CD4-positive, CD25-positive, alpha-beta regulatory T cell (primary cell): ENCODE measurements around the gene IDH1. TPM values are rescaled to one million over a fixed set of nuclear protein-coding genes. Genes with fewer than 3 reads are reported as not detected.

Experiments
- ATAC-seq, 2 donors: fragments of 150-1000 bp; cut with Tn5 transposase; one replicate each; pipeline ENCODE4 v1.10.0; 2021; ENCODE audit warnings: low read depth in 2 of 2, moderate number of reproducible peaks in 2 of 2, moderate library complexity in 1 of 2
- DNase-seq, 3 donors: peaks; one replicate each; pipeline versions ENCODE4 v3.0.0 to v3.0.0-alpha.2; 2012 to 2022; ENCODE audit warnings: mixed read lengths in 1 of 3
- H3K27ac ChIP-seq: one replicate; pipeline ENCODE4 v1.7.0; 2013; ENCODE audit warnings: mild to moderate bottlenecking, low read length; ENCODE audit not compliant: insufficient read depth, poor library complexity, severe bottlenecking
- H3K27me3 ChIP-seq: one replicate; pipeline ENCODE4 v1.7.0; 2013; ENCODE audit warnings: low read length; ENCODE audit not compliant: control insufficient read depth, insufficient read depth
- H3K36me3 ChIP-seq: one replicate; pipeline ENCODE4 v1.7.0; 2013; ENCODE audit warnings: mild to moderate bottlenecking, low read length, moderate library complexity; ENCODE audit not compliant: control insufficient read depth, insufficient read depth
- H3K4me1 ChIP-seq: 2 replicates; pipeline ENCODE4 v1.7.0; 2013; ENCODE audit warnings: mild to moderate bottlenecking, low read length; ENCODE audit not compliant: insufficient read depth, control insufficient read depth, poor library complexity, severe bottlenecking
- H3K4me3 ChIP-seq: one replicate; pipeline ENCODE4 v1.7.0; 2013; ENCODE audit warnings: low read depth, mild to moderate bottlenecking, low read length, moderate library complexity
- H3K9me3 ChIP-seq, 2 experiments: 1 replicate in 1 of 2; 2 replicates in 1 of 2; pipeline ENCODE4 v1.7.0; 2013; ENCODE audit warnings: low read length in 2 of 2, mild to moderate bottlenecking in 1 of 2, moderate library complexity in 1 of 2; ENCODE audit not compliant: control insufficient read depth in 2 of 2
- H3K27ac Mint-ChIP-seq, 3 donors: one replicate each; pipeline ENCODE4 v1.8.0; 2020 to 2022; ENCODE audit warnings: mild to moderate bottlenecking in 3 of 3, mixed read lengths in 3 of 3, moderate library complexity in 2 of 3
- H3K27me3 Mint-ChIP-seq: one replicate; pipeline ENCODE4 v1.8.0; 2022; ENCODE audit warnings: mild to moderate bottlenecking, mixed read lengths
- H3K36me3 Mint-ChIP-seq: one replicate; pipeline ENCODE4 v1.8.0; 2020; ENCODE audit warnings: mixed read lengths
- H3K4me1 Mint-ChIP-seq, 4 donors: one replicate each; pipeline ENCODE4 v1.8.0; 2020 to 2022; ENCODE audit warnings: mixed read lengths in 4 of 4, mild to moderate bottlenecking in 1 of 4
- H3K4me3 Mint-ChIP-seq, 4 donors: one replicate each; pipeline ENCODE4 v1.8.0; 2020 to 2022; ENCODE audit warnings: mild to moderate bottlenecking in 4 of 4, mixed read lengths in 4 of 4, moderate library complexity in 3 of 4
- H3K9me3 Mint-ChIP-seq, 7 donors: one replicate each; pipeline ENCODE4 v1.8.0; 2020 to 2022; ENCODE audit warnings: mixed read lengths in 7 of 7, mild to moderate bottlenecking in 3 of 7, moderate library complexity in 2 of 7
- polyA plus RNA-seq, 4 donors: library from polyadenylated mRNA; unstranded; fragments of 300-500 nt; fragmentation: Illumina TruSeq; gene quantifications; one replicate each; pipeline ENCODE4 v1.2.3, GENCODE V29; 2021
- total RNA-seq: library from RNA; stranded (reverse); gene quantifications from one replicate; pipeline ENCODE4 v1.2.3, GENCODE V29; 2022

Gene IDH1
- total and polyA plus RNA-seq, 5 donors from 2014 or later, result 8.1 to 10.4 (median 9.1) TPM

DNA sequence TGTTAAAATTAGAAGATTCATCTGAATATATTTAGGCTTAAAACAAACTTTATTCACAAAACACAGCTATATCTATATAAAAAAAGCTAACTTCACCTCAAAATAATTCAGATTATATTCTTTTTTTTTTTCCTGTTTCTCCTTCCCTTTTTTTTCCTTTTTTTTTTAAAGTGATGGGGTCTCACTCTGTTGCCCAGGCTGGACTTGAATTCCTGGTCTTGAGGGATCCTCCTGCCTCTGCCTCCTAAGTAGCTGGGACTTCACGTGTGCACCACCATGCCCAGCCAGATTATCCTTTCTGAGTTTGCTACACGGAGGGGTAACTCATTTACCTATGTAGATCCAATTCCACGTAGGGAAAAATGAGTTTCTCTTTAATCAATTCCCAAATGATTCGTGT lies 3.8 kb downstream of the IDH1 start:
- H3K4me1 Mint-ChIP-seq, result peaks cover 4 to 36% (median 28%) of the 10 kb centered on the region in 4 donors
- H3K9me3 ChIP-seq, result no peaks in the 10 kb centered on the region
- H3K9me3 Mint-ChIP-seq, result peaks cover 0 to 3% (median 0%) of the 10 kb centered on the region in 7 donors
- H3K36me3 ChIP-seq, result peaks cover 33% of the 10 kb centered on the region
- H3K27ac ChIP-seq, result no peak overlapping the region
- no peaks in the 10 kb centered on the region for H3K27me3 ChIP-seq
- no peak overlapping the region for H3K4me3 Mint-ChIP-seq
- H3K4me1 ChIP-seq, result peaks cover 22% of the 10 kb centered on the region
- no peak for DNase-seq
- no peaks in the 10 kb centered on the region for H3K27me3 Mint-ChIP-seq
- no peak for ATAC-seq
- no peak overlapping the region for H3K4me3 ChIP-seq
- H3K36me3 Mint-ChIP-seq, result peaks cover 26% of the 10 kb centered on the region
- peak overlapping the region in 1 of 3 donors; percentile 38 for H3K27ac Mint-ChIP-seq

GRCh38 chr2:208250388-208250787 lies 4.5 kb downstream of the IDH1 start:
- no peaks in the 10 kb centered on the region for H3K9me3 ChIP-seq
- H3K4me3 Mint-ChIP-seq, result no peak overlapping the region
- no peaks in the 10 kb centered on the region for H3K27me3 ChIP-seq
- ATAC-seq, result no peak
- H3K27ac ChIP-seq, result no peak overlapping the region
- DNase-seq, result no peak
- H3K4me1 ChIP-seq, result peaks cover 15% of the 10 kb centered on the region
- peaks cover 30% of the 10 kb centered on the region for H3K36me3 Mint-ChIP-seq
- no peak overlapping the region for H3K4me3 ChIP-seq
- H3K9me3 Mint-ChIP-seq, result peaks cover 0 to 3% (median 0%) of the 10 kb centered on the region in 7 donors
- peaks cover 4 to 31% (median 25%) of the 10 kb centered on the region in 4 donors for H3K4me1 Mint-ChIP-seq
- H3K27ac Mint-ChIP-seq, result peak overlapping the region in 1 of 3 donors; percentile 38
- H3K27me3 Mint-ChIP-seq, result no peaks in the 10 kb centered on the region
- peaks cover 36% of the 10 kb centered on the region for H3K36me3 ChIP-seq

DNA sequence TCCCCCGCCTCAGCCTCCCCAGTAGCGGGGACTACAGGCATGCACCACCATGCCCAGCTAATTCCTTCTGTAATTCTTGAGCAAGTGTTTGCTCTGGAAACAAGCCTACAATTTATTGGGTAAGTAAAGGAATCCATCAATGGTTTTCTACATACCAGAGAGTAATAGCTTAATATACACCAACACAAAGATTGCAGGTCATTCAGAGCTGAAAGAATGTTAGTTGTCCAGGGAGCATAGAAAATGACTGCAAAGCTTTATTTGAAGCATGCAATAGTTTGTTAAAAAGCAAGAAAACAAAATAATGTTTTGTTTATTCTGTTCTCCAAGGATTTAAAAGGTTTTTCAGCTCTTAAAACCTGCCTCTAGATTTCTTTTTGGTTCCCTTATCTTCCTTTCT lies 5.6 kb downstream of the IDH1 start:
- peak overlapping the region in 1 of 3 donors; percentile 32 for H3K27ac Mint-ChIP-seq
- Histone ChIP-seq H3K27me3 (no peaks in the 10 kb centered on the region), H3K9me3 (no peaks in the 10 kb centered on the region), H3K36me3 (peaks cover 46% of the 10 kb centered on the region), H3K27ac (no peak overlapping the region), H3K4me3 (no peak overlapping the region), H3K4me1 (peaks cover 6% of the 10 kb centered on the region)
- H3K4me3 Mint-ChIP-seq, result no peak overlapping the region
- peaks cover 4 to 31% (median 21%) of the 10 kb centered on the region in 4 donors for H3K4me1 Mint-ChIP-seq
- H3K36me3 Mint-ChIP-seq, result peaks cover 27% of the 10 kb centered on the region
- H3K27me3 Mint-ChIP-seq, result no peaks in the 10 kb centered on the region
- H3K9me3 Mint-ChIP-seq, result peaks cover 0 to under 1% (median 0%) of the 10 kb centered on the region in 7 donors
- DNase-seq (no peak), ATAC-seq (no peak)

DNA sequence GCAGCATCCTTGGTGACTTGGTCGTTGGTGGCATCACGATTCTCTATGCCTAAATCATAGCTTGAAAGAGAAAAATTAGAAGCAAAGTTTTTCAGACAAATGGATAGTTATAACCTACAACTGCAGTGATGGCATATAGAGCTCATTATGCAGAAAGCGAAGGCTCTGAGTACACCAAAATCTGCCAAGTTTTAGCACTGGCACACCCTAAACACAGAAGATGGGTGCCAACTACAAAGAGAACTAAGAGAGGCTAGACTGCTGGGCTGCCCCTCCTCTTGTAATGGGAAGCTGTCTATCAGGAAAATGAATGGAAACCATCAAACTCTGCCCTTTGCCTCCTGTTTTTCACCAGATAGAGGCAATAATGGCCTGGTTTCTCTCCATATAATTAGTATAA lies 6.3 kb downstream of the IDH1 start:
- Histone ChIP-seq H3K27ac (no peak overlapping the region), H3K4me3 (no peak overlapping the region), H3K36me3 (peaks cover 53% of the 10 kb centered on the region), H3K27me3 (no peaks in the 10 kb centered on the region), H3K4me1 (no peaks in the 10 kb centered on the region), H3K9me3 (no peaks in the 10 kb centered on the region)
- Mint-ChIP-seq H3K9me3 (no peaks in the 10 kb centered on the region), H3K27ac (no peak overlapping the region), H3K4me3 (no peak overlapping the region), H3K4me1 (peaks cover 4 to 27% (median 17%) of the 10 kb centered on the region in 4 donors), H3K27me3 (no peaks in the 10 kb centered on the region), H3K36me3 (peaks cover 31% of the 10 kb centered on the region)
- DNase-seq (no peak), ATAC-seq (no peak)

DNA sequence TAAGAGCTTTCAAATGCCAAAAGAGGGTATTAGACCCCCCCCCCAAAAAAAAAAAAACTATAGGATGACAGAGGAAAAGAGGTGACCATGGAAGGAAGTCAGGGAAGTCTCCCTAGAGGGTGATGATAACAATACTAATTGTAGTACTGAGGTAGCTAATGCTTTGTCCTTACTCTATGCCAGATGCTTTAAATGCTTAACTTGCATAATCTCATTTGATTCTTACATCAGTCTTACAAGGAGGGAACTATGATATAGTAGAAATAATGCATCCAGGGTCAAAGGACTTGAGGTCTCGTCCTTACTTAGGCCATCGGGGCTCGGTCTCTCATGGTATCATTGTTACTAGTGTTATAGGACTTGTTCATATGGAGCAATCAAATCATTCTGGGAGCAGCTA lies 9.1 kb downstream of the IDH1 start:
- Mint-ChIP-seq H3K27me3 (no peaks in the 10 kb centered on the region), H3K4me3 (no peak overlapping the region), H3K27ac (no peak overlapping the region), H3K9me3 (no peaks in the 10 kb centered on the region), H3K36me3 (peaks cover 44% of the 10 kb centered on the region), H3K4me1 (peaks cover 0 to 12% (median 5%) of the 10 kb centered on the region in 4 donors)
- DNase-seq (no peak), ATAC-seq (no peak)
- no peaks in the 10 kb centered on the region for H3K4me1 ChIP-seq
- peaks cover 65% of the 10 kb centered on the region for H3K36me3 ChIP-seq
- no peaks in the 10 kb centered on the region for H3K9me3 ChIP-seq
- H3K27ac ChIP-seq, result no peak overlapping the region
- no peak overlapping the region for H3K4me3 ChIP-seq
- no peaks in the 10 kb centered on the region for H3K27me3 ChIP-seq

GRCh38 chr2:208244422-208244821 lies 10.4 kb downstream of the IDH1 start:
- Histone ChIP-seq H3K27me3 (no peaks in the 10 kb centered on the region), H3K4me3 (no peak overlapping the region), H3K4me1 (no peaks in the 10 kb centered on the region), H3K9me3 (no peaks in the 10 kb centered on the region), H3K27ac (no peak overlapping the region), H3K36me3 (peaks cover 69% of the 10 kb centered on the region)
- no peak overlapping the region for H3K4me3 Mint-ChIP-seq
- ATAC-seq, result no peak
- peaks cover 0 to 4% (median 2%) of the 10 kb centered on the region in 4 donors for H3K4me1 Mint-ChIP-seq
- no peaks in the 10 kb centered on the region for H3K27me3 Mint-ChIP-seq
- no peaks in the 10 kb centered on the region for H3K9me3 Mint-ChIP-seq
- peaks cover 49% of the 10 kb centered on the region for H3K36me3 Mint-ChIP-seq
- no peak overlapping the region for H3K27ac Mint-ChIP-seq
- DNase-seq, result no peak

GRCh38 chr2:208240619-208241209 lies 14.2 kb downstream of the IDH1 start:
- no peak overlapping the region for H3K4me3 ChIP-seq
- no peak for DNase-seq
- no peaks in the 10 kb centered on the region for H3K4me1 ChIP-seq
- H3K27ac Mint-ChIP-seq, result peak overlapping the region in 1 of 3 donors; percentile 37
- H3K4me1 Mint-ChIP-seq, result peaks cover 0 to 3% (median 0%) of the 10 kb centered on the region in 4 donors
- no peaks in the 10 kb centered on the region for H3K27me3 Mint-ChIP-seq
- H3K9me3 Mint-ChIP-seq, result peaks cover 0 to 2% (median 0%) of the 10 kb centered on the region in 7 donors
- no peaks in the 10 kb centered on the region for H3K27me3 ChIP-seq
- peaks cover 0 to 2% of the 10 kb centered on the region in 2 experiments for H3K9me3 ChIP-seq
- no peak for ATAC-seq
- no peak overlapping the region for H3K4me3 Mint-ChIP-seq
- H3K27ac ChIP-seq, result no peak overlapping the region
- H3K36me3 Mint-ChIP-seq, result peaks cover 62% of the 10 kb centered on the region
- H3K36me3 ChIP-seq, result peaks cover 59% of the 10 kb centered on the region
